Measurements from ENCODE around the gene TNS3.

TNS3 gene

DNA sequence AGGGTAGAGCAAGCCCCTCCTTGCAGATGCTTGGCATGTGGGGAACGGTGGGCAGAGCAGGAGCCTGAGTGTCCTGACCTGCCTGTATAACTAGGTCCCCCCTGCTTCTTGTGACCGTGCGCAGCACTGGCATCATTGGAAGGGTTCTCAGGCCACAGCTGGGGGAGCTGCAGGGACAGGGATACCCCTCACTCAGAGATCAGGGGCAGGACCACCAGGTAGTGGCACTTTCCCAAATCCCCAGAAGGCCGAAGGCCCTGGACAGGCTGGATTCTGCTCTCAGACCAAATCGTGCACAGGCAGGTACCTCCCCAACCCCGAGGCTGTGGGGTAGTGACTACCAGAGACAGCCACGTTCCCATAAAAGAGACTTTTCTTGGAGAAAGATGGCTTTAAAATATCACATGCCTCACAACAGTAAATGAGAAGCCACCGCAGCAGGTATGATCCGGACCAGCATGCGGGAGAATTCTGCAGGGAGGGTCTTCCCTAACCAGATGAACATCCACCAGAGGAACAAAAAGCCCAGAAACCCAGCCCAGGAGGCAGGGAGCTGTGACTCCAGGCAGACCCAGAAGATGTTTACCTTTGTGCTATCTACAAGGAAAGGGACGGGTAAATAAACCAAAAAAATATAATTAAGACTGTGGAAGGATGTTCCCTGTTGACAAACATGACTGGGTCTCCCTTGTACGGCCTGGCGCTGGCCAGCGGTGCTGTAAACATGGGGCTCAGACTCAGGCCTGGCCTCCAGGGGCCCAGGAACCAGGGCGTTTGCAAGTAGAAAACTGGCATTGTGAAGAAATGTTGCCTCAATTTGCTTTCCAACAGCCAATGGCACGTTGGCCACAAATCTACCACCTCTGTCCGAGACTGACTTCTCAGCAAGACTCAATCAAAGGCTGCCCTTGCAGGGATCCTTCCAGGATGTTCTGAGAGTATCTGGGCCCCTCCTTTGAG, 180.0 kb downstream of the TNS3 start:
- no peak for DNase-seq

GRCh38 chr7:47400741-47401206, 181.1 kb downstream of the TNS3 start:
- DNase-seq, result no peak

DNA sequence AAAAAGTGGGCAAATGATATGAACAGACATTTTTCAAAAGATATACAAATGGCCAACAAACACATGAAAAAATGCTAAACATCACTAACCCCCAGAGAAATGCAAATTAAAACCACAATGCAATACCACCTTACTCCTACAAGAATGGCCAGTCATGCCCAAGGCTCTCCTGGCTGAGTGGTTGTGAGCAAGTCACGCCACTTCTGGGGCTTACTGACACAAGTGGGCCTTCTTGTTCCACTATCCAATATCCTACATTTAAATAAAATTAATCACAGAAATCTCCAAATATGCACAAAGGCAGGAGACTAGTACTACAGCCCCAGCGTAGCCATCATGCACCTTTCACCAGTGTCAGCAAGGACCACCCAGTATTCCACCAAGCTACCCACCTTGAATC, 181.9 kb downstream of the TNS3 start:
- no peak for DNase-seq

DNA sequence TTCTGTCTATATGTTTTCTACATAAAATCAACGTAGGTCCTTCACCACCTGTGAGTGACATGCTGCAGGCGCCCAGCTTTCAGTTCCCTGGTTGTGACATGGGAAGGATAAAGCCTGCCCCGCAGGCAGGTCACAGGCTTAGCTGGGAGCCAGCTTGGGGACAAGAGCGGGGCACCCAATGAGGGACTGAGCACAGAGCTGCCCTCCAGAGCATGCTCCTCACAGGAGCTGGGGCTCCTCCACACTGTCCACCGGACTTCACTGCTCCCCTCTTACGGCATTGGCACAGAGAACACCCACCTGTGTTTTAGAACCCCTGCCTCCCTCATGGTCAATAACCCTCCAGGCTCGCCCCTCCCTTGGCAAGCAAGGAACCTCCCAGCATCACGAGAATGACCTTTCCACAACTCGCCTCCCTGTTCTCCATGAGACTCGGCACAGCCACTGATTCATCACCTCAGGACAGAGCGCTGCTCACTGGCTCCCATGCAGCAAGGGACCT, 187.1 kb downstream of the TNS3 start:
- DNase-seq, result no peak

DNA sequence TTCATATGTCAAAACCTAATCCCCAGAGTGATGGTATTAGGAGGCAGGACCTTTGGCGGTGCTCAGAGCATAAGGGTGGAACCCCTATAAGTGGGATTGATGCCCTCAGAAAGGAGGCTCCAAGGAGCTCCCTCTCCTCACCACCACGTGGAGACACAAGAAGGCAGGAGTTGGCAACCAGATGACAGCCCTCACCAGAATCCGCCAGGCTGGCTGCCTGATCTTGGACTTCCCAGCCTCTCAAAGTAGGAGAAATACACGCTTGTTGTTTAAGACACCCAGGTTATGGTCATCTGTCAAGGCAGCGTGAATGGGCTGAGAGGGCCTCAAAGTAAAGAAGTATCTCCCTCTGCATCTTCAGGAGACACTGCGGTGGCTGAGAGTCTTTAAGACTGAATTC, 187.7 kb downstream of the TNS3 start:
- no peak for DNase-seq

DNA sequence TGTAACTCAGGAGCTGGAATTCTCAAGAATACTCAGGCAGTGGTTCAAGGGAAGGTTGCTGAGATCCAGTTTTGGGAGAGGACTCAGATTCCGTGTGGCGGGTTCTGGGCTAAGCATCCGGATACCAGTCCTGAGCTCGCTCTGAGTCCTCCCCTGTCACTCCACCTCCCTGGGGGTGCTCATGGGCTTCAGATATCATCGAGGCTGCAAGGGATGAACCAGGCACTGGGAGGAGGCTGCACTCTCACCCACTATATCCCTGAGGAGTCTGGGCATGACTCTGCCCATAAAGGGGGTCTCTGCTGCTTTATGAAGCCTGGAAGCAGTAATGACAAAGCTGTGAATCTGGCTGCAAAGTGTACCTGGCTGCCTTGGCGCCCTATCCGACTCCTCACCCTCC, 188.5 kb downstream of the TNS3 start:
- no peak for DNase-seq

DNA sequence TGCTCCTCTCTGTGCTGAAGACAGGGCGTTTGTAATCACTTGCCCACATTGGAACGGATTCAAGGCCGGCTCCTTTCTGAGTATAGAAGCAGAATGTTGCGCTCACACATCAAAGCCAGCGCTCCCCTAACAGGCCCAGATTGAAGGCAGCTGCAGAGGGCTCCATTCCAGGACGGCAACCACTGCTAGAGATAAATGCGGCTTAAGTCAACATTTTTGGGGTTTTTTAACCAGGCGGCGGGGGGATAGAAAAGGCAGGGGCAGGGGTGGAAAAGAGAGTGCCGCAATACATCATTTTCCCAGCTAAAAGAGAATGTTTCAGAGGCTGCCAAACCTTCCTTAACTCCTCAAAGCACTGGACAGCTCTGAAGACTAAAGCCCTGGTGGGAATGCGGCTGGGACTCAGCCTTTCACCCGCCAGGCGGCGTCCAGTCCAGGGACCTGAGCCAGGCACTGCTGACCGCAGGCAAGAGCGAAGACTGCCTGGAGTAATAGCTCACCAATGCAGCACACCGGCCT, 189.6 kb downstream of the TNS3 start:
- DNase-seq, result no peak

DNA sequence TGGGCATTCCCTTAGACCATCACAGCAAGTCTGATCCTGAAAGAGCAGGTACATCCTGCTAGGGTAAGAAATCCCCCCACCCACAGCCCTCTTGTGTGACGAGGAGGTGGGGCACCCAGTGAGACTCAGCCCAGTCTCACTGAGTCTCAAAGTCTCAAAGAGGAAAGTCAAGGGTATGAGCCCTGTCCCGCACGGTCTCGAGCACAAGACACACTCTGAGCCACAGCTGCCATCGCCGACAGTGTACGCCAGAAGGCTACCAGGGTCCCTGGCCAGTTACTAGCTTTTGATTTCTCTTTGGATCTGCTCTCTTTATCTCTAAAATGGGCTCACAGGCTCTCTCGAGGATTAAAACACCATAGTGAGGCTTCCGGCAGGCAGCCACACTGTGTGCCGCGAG, 190.2 kb downstream of the TNS3 start:
- no peak for DNase-seq

DNA sequence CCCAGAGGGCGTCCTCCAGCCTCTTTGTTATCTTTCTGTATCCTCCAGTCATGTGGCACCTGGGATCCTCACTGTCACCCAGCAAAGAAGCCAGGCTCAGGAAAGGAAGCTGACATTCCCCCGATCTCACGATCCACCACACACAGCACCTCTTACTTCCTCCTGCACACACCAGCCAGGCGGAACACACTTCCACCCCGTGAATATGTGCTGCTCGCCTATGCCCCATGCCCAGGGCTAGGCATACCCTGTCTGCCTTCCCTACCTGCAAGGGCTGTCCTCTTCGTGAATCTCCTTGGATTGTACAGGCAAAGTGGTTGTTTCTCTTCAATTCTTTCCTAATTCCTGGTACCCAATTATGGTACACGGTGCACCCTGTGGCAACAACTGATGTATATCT, 191.0 kb downstream of the TNS3 start:
- DNase-seq, result no peak

DNA sequence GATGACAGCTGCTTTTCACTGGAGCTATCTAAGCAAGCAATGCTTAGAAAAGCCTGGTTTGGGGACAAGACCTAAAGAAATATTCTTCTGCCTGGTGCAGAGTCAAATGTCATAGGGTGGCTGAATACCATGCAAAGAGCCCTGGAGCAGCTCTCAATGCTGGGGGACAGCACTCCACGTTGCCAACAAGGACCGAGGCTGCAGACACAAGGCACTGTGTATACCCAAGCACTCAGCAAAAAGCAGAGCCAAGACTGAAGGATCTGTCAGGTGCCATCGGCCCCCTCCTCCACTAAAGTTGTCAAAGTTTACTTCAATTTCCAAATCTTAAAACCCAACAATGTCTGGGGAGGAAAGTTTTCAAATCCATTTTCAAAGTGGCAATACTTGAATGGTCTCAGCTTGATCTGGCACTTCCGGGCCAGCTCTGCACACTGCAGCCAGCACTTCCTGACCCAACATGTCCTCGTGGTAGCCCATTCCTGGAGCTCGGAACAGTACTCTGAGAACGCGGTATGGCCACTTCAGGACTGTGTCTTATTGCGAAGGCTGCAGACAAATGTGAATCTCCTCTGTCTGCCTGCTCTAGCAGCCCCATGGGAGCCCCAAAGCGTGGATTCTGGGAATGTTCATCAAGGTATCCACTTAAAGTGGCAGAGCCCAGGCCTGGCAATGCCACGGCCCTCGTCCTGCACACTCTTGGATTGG, 191.8 kb downstream of the TNS3 start:
- no peak for DNase-seq

DNA sequence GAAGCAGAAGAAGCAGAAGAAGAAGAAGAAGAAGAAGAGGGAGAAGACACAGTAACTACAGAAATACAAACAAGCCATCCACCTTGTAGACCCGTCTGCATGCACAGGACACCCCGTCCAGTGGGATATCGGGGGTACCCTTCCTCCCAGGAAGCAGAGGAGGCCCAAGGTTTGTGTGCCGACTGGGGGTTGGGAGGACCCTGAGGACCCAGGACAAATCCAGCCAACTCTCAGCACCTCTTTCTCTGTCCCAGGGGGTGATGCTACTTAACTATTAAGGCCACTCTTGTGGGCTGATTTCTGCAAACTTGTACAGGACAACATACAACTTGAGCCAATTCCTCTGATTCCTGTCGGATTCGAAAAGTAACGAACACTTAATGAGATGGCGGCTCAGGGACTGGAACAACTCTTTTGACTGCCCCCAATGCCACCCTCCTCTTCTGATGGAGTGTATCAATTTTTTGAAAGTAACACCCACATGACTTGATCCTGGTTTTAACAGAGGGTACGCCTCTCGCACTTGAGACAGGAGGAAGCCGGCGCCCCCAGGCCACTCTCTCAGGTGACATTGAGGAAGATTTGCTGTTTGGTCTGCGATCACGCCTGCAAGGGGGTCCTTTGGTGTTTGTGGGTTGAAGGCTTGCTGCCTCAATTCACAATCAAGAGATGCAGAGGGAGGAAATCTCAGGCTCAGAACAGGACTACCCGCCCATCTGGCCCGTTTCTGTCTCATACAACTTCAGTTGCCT, 192.6 kb downstream of the TNS3 start:
- no peak for DNase-seq

- DNase-seq, result no peak
These were observed 194.4 kb downstream of the TNS3 start for GRCh38 chr7:47387506-47387905.

DNA sequence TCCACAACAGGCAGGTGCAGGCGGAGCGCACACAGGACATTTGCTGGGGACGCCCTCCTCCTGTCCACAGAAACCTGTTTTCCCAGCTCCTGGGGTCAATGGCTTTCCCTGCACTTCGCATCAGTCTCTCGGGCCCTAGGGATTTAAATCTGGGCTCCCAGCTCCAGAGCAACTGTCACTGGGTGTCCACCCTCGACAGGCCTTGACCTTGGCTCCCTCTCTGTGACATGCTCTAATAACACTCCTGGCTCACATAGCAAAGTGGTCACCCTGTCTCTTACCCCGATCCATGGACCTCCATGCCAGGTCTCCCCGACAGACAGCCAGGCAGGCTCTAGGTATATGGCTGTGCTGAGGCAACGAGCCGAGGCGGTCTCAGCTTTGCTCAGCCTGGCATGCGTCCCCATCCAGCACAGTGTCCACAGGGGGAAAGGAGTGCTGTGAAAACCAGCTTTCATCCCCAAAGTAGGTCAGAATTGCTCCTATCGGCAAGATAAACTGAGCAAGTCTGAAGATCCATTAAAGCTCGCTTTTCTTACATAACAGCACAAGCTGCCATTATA, 195.6 kb downstream of the TNS3 start:
- DNase-seq, result no peak

DNA sequence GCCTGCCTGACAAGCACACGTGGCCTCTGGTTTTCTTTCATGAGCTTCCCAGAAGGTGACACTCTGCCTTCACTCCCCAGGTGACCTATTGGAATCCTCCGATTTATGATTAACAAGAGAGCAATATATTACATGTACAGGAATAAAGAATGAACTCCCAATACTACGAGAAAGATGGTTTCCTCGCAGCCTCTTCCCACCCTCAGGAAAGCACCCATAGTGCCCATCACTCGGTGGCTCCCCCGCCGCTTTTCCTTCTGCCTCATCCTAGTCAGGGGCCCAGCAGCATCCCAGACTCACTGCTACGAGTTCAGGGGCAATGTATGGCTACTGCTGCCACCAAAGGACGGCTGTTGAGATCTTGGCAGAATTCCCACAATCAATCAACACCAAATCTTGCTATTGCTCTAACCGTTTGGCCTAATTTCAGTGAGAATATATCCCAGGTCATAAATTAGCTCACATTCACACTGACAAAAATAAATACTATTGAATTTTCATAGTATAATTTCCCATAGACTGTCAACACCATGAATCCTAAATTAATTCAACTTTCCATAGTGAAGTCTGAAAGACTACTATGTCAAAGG, 196.3 kb downstream of the TNS3 start:
- DNase-seq, result no peak

DNA sequence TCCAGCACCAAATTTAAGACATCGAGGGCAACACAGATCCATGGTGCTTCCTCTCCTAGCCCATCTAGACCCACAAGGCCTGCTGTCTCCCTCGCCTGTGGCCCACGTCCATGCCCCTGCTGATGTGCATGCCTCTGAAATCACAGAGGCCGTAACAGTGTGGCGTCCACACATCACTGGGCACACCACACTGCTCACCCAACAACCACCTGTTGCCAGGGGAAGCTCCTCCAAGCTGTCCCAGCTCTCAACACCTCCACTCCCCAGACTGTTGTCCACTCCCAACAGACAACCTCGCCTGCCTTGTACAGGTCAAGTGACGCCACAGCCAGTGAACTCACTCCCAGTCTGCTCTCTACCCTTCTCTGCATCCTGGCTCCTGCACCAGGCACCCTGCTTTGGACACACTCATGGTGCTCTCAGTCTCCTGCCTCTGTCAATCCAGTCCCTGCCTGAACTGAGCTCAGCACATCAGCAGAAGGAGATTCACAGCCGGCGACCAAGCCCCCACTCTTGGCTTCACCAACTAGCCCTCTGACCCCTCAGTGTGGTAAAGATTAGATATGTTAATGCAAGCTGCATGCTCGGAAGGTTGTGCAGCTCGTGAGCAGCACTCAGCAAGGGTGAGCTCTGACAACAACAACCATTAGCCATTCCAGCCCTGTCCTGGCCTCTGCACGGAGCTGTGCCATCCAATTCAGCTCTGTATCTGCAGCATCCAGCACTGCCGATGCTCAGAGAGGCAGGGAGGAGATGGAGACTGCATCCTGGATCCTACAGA, 197.0 kb downstream of the TNS3 start:
- DNase-seq, result no peak

GRCh38 chr7:47383696-47384445, 198.0 kb downstream of the TNS3 start:
- DNase-seq, result no peak

GRCh38 chr7:47383072-47383471, 198.8 kb downstream of the TNS3 start:
- DNase-seq, result no peak

- no peak for DNase-seq
These were observed 199.7 kb downstream of the TNS3 start for GRCh38 chr7:47382200-47382599.

DNA sequence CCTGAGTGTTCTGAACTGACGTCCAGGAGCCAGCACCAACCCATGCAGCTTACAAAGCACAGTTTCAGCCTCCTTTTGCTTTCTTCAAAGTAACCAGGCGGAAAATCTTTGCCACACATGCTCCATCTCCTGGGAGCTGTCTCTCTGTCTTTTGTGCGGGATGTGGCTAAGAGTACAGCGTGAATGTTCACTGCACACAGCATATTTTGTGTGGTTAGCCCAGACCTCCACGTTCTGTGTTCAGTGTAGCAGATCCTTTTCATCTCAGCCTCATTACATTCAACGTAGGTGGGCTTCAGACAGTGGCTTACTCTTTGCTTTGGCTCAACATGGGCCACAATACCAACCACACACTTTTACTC, 200.8 kb downstream of the TNS3 start:
- no peak for DNase-seq

DNA sequence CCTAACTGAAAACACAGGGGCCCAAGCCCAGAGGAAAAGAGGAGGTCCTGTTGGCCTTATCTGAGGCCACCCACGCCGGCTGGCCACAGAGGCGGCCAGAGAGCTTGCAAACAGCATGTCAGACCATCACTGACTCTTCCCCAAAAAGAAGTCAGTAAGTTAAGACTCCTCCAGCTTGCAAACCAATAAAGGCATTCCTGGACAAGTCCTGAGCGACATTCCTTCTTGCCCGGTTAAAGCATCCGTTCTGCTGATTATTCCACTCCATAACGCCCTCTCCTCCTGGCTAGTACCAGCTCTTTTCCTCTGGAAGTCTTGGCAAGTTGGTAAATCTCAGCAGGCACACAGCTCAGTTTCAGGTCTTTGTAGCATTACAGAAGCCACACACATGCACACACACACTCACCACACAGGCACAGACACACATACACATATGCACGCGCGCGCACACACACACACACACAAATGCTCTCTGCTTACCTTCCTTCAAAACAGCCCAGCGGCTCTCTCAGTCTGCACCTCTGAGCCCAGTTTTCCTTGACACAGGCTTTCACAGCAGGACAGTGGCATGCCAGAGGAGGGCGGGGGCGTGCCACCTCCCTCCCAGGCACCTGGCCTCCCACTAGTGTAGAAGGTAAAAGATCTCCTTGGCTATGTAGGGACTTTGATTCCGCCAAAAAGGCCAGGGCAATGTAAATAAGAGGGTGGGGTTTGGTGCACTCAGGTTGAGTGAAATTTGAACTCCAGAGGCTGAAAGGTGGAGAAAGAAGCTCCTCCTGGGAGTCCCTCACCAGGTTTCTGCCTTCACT, 201.4 kb downstream of the TNS3 start:
- no peak for DNase-seq

All from activated gamma-delta T cell (primary cell).